Activated T-cell treated with anti-CD3 and anti-CD28 coated beads for 1 hour (primary cell): Measurements from ENCODE around the gene FUZ.
"Not testable (repeated sequence)": the region's sequence is repeated elsewhere in the genome, so short reads cannot be mapped to it uniquely, and the experiment has no call there.

Experiments used
- DNase-seq: peaks from one replicate; pipeline ENCODE4 v3.0.0-alpha.2; 2020; ENCODE audit warnings: low read depth

The FUZ gene

DNA sequence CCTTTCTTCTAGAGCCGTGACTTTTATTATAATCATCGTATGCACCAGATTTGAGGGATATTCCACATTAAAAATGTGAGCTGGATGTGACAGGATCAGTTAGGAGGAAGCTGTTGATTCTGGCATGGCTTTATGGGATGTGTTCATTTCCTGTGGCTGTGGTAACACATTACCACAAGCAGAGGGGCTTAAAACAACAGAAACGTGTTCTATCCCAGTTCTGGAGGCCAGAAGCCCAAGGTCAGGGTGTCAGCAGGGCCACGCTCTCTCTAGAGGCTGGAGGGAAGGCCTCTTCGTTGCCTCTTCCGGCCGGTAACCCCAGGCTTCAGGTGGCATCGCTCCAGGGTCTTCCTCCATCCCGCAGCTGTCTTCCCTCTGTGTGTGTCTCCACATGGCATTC is 19.5 kb upstream of the FUZ start:
- no peak for DNase-seq

DNA sequence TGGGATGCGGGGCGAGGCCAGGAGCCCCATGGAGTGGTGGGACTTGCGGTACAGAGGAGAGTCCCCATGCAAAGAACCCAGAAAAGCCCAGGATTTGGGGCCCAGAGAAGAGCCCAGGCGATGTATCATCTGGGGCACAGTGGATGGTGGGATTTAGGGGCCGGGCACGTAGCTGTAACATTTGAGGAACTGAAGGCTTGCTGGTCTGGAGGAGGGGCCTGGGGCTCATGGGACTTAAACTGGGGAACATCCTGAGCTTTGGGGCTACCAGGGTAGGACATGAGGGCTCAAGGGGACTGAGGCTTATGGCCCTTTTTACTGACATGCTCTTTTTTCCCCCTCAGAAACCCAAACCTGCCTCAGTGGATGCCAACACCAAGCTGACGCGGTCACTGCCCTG is 18.5 kb upstream of the FUZ start:
- no peak for DNase-seq

- no peak for DNase-seq
These were observed 17.7 kb upstream of the FUZ start for GRCh38 chr19:49830766-49831165.

- DNase-seq: no peak
These were observed 16.6 kb upstream of the FUZ start for GRCh38 chr19:49829721-49830120.

- no peak for DNase-seq
These were observed 16.1 kb upstream of the FUZ start for GRCh38 chr19:49829200-49829599.

DNA sequence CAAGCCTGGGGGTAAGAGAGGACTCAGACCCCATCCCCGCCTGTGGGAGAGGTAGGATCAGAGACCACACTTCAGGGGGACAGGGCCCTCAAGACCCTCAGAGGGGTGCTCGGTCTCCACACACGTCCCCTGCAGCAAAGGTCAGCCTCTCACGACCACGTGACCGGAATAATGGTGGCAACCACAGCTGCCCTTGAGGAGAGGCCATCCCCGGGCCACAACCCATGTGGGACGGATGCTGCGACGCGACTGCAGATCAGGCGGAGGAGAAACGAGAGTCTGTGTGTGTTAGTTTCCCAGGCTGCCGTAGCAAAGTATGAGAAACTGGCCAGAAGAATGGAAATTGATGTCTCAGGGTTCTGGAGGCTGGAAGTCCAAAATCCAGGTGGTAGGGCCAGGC is 13.9 kb upstream of the FUZ start:
- no peak for DNase-seq

DNA sequence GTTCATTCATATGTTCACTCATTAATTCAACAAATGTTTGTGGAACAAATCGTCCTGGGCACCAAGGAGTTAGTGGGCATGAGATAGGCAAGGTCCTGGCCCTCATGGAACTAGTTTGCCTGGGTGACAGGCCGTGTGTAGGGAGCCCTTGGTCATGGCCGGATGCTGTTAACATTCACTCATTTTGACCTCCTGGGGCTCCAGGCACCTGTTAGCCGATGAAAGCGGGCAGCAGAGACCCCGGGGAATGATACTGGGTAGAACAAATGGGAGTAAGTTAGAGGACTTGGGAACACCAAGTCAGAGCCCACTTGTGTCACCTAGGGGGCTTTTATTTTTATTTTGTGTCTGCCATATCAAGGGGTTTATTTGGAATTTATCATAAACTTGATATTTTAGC is 11.6 kb upstream of the FUZ start:
- no peak for DNase-seq

DNA sequence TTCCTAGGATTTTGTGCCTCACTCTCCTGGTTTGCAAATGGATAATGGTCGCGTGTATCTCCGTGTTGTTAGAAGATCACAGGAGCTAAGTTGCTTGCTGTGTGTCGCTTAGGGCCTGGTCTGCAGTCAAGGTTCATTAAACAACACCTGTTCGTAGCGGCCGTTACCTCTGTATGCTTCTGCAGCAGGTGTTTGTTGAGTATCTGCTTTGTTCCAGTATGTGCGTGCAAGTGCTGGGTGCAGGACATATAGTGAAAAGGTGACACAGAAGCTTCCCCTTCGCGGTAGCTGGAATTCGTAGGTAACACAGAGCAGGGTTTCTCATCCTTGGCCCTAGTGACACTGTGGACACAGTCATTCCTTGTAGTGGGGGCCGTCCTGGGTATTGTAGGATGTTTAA is 10.4 kb upstream of the FUZ start:
- no peak for DNase-seq

DNA sequence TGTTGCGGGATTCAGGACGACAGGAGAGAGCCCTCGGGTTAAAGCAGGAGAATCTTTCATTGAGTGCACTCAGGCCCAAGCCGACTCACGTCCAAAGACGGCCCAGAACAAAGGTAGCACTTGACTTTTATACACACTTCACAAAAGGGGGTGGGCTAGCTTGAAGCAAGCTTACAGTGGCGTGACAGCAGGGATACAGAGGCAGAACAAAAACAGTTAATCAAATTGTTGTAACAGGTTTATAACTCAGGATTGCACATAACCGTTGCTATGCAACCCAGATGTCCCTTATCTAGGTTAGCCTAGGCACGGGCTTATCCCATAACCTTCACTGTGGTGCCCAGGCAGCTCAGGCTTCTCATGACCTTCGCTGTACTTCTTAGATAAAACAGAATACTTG is 7.0 kb upstream of the FUZ start:
- no peak for DNase-seq

GRCh38 chr19:49819452-49820115 is 6.5 kb upstream of the FUZ start:
- DNase-seq: not testable (repeated sequence)

DNA sequence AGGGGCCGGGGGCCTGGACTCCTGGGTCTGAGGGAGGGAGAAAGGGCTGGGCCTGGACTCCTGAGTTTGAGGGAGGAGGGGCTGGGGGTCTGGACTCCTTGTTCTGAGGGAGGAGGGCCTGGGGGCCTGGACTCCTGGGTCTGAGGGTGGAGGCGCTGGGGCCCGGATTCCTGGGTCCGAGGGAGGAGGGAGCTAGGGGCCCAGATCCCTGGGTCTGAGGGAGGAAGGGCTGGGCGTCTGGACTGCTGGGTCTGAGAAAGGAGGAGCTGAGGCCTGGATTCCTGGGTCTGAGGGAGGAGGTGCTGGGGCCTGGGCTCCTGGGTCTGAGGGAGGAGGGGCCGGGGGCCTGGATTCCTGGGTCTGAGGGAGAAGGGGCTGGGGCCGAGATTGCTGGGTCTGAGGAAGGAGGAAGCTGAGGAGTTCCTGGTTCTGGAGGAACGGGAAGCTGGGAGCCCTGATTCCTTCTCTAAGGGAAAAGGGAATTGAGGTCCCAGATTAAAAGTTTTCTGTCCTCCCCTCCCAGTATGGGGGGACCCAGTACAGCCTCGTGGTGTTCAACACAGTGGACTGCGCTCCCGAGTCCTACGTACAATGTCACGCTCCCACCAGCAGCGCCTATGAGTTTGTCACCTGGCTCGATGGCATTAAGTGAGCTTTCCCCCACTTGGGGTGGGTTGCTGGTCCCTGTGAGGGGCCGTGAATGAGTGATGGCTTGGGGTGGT is 5.7 kb upstream of the FUZ start:
- DNase-seq: no peak

- peak; percentile 83 for DNase-seq
These were observed 5.0 kb upstream of the FUZ start, which contains the start of gene MED25 for GRCh38 chr19:49817964-49818648. Gene MED25 (plus strand): TSS chr19:49818289. CDS start chr19:49818342, 53 bp downstream.

- DNase-seq: no peak
These were observed 3.5 kb upstream of the FUZ start for GRCh38 chr19:49816590-49816989.

DNA sequence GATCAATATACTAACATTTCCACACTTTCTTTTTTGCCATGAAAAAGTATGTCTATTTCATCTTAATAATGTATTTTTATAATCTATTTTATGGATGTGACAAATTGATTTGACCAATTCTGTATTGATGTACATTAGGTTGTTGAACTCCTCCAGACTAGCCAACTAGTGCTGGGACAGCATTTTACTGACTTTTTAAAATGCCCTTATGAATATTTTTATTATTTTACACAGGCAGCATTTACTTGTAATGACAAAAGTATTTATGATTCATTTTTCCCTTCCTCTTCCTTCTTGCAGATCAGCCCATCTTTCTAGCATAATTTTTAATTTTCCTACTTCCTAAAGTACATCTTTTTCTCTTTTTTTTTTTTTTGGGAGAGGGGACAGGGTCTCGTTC is 918 bp upstream of the FUZ start:
- DNase-seq: no peak

GRCh38 chr19:49812452-49812996 is 568 bp downstream of the FUZ start:
- DNase-seq: no peak

DNA sequence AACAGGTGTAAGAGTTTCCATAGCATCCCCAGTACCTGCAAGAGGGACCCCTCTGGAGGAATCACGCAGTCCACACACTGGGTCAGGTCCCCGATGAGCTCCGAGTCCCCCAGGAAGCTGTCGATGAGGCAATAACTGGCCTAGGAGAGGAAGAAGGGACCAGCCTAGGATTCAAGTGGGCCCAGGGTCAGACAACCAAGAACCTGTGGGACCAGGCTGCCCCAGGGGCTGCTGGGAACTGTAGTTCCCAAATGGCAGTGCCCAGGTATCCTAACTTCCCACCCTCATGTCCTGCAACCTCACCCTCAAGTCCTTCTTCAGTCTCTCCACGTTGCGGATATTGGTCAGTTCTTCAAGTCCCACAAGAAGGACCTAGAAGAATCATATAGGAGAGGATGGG is 1.8 kb downstream of the FUZ start:
- DNase-seq: no peak

DNA sequence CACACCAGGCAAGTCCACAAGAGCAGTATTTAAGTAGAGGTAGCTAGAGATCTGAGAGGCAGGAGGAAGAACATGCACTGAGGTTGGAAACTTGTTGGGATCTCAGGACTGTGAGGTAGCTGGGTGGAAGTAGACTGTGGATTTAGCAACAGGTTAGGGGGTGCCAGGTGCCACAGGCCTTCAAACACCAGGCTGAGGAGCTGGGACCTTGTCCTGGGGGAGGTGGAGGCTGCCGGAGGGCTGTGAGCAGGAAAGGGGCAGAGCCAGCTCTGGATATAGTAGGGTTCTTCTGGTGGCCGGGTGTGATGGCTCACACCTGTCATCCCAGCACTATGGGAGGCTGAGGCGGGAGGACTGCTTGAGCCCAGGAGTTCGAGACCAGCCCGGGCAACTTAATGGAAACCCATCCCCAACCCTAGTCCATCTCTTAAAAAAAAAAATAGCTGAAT is 3.1 kb downstream of the FUZ start:
- DNase-seq: no peak

DNA sequence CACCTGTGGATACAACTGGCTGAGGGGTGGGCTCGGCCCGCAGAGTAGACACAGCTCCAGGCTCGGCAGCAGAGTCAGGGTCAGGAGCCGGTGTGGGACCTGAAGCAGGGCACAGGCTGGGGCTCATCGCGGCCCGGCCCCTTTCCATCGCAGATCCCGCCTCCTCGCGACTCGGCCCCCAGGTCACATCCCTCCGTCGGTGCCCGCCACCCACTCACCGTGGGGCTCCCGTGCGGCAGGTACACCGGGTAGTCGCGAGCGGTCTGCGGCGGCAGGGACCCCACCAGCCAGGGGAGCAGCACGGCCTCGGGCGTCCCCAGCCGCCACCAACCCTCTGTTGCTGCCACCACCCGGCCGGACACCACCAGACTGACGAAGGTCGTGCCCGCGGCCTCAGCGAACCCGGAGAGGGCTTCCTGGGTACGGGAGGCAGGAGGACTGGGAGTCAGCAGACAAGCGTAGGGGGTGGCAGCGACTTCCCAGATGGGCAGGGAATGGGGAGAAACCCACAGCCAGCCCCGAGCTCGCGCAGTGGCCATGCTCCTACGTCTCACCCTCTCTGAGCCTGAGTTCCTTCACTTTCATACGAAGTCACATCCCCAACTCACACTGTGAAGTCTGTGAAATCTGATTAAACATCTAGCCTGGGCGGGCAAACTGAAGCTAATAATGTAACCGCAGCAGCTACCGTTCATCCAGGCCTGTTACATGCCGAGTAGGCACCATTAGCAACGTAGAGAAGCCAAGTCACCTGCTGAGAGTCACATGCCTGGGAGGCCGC is 3.7 kb downstream of the FUZ start:
- peak; percentile 41 for DNase-seq

DNA sequence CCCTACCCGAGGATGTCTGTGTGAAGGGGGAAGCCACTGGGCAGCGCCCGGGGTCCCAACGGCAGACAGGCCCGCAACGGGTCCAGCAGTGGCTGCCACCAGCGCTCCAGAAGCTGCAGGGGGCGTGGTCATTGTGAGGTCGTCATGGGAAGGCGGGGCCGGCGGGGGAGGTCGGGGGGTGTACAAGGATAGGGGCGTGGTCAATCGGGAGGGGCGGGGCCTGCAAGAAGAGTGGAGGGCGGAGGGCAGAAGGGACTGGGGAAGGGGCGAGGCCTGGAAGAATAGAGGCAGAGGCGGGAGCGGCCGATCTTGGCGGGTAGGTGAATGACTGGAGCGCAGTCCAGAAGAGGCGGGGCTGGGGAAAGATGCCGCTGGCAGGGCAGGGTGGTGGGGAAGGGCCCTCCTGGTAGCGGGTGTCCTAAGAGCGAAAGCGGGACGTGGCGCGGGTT is 4.4 kb downstream of the FUZ start:
- DNase-seq: peak; percentile 89

DNA sequence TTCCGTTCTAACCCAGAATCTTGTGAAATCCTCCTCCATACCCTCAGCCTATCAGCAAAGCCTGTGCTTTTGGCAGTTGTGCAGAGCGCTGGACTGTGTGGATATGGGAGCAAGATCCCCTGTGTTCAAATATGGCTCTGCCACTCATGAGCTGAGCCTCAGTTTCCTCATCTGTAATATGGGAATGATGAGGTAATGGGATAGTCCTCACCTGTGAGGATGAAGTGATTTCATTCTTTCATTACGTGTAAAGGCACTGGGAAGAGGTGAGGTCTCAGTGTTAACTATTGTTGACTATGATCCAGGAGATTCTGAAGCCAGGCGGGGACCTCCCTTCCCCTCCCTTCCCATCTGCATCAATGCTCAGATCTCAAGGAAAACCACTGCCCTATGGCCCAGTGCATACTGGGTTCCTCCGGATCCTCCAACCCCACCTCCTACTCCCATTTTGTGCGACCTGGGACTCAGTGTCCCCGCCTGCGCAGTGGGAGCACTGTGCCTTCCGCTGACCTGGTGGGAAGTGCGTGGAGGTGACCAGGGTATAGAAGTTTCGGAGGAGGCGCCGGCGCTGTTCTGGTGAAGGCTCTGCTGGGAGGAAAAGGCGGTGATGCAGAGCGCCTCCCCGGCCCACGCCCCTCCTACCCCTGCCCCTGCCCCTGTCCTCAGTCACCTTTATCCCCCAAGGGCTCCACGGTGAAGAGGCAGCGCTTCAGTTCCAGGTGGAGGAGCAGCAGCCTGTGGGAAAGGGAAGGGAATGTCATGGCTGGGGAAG is 5.0 kb downstream of the FUZ start:
- no peak for DNase-seq
